ENCODE measurements around the gene ATXN7L1.

ATXN7L1 gene

GRCh38 chr7:105565190-105565589 lies 311.2 kb downstream of the ATXN7L1 start:
- no peak for DNase-seq

- no peak for DNase-seq
Measured at GRCh38 chr7:105559926-105560325, 316.5 kb downstream of the ATXN7L1 start.

Measured in CD4-positive, alpha-beta T cell treated with Interleukin-21 for 1 hour (primary cell).